Activated CD8-positive, alpha-beta memory T cell treated with anti-CD3 and anti-CD28 coated beads, Interleukin-2, amount 50 U/mL, for 4 hours (primary cell): ENCODE data around the gene PPP3CA.

Experiments
- DNase-seq: peaks from one replicate; pipeline ENCODE4 v3.0.0-alpha.2; 2020

Gene PPP3CA

GRCh38 chr4:101286663-101287062 lies 60.7 kb downstream of the PPP3CA start:
- DNase-seq, result no peak

GRCh38 chr4:101285985-101286384 lies 61.3 kb downstream of the PPP3CA start:
- DNase-seq, result no peak

- no peak for DNase-seq
Measured at GRCh38 chr4:101284546-101284945, 62.8 kb downstream of the PPP3CA start.

GRCh38 chr4:101283434-101283833 lies 63.9 kb downstream of the PPP3CA start:
- no peak for DNase-seq

- peak; percentile 24 for DNase-seq
Measured at GRCh38 chr4:101282076-101282844, 65.1 kb downstream of the PPP3CA start.

GRCh38 chr4:101280866-101281600 lies 66.3 kb downstream of the PPP3CA start:
- no peak for DNase-seq

GRCh38 chr4:101279377-101279871 lies 67.9 kb downstream of the PPP3CA start:
- DNase-seq, result no peak

- no peak for DNase-seq
Measured at GRCh38 chr4:101277671-101278070, 69.7 kb downstream of the PPP3CA start.

GRCh38 chr4:101276661-101277060 lies 70.7 kb downstream of the PPP3CA start:
- no peak for DNase-seq

GRCh38 chr4:101274888-101275752 lies 72.2 kb downstream of the PPP3CA start:
- DNase-seq, result no peak

- DNase-seq, result no peak
Measured at GRCh38 chr4:101271516-101271915, 75.8 kb downstream of the PPP3CA start.

GRCh38 chr4:101269682-101270081 lies 77.6 kb downstream of the PPP3CA start:
- no peak for DNase-seq

- DNase-seq, result no peak
Measured at GRCh38 chr4:101265816-101266172, 81.5 kb downstream of the PPP3CA start.

GRCh38 chr4:101264993-101265815 lies 82.1 kb downstream of the PPP3CA start:
- no peak for DNase-seq

GRCh38 chr4:101264512-101264911 lies 82.8 kb downstream of the PPP3CA start:
- no peak for DNase-seq

- DNase-seq, result no peak
Measured at GRCh38 chr4:101262683-101263082, 84.6 kb downstream of the PPP3CA start.

- no peak for DNase-seq
Measured at GRCh38 chr4:101259876-101260275, 87.5 kb downstream of the PPP3CA start.

GRCh38 chr4:101258883-101259282 lies 88.4 kb downstream of the PPP3CA start:
- no peak for DNase-seq

GRCh38 chr4:101256222-101256621 lies 91.1 kb downstream of the PPP3CA start:
- no peak for DNase-seq

- no peak for DNase-seq
Measured at GRCh38 chr4:101254776-101255175, 92.5 kb downstream of the PPP3CA start.

- DNase-seq, result no peak
Measured at GRCh38 chr4:101253121-101253520, 94.2 kb downstream of the PPP3CA start.

- DNase-seq, result no peak
Measured at GRCh38 chr4:101252721-101253120, 94.6 kb downstream of the PPP3CA start.
